SIG-M5 (cell line): Measurements from ENCODE around the gene RFX2.
"Not testable (repeated sequence)": the region's sequence is repeated elsewhere in the genome, so short reads cannot be mapped to it uniquely, and the experiment has no call there.

Experiments
- DNase-seq: peaks from one replicate; lab custom pipeline; 2025; lab: John Stamatoyannopoulos, UW

RFX2 gene

DNA sequence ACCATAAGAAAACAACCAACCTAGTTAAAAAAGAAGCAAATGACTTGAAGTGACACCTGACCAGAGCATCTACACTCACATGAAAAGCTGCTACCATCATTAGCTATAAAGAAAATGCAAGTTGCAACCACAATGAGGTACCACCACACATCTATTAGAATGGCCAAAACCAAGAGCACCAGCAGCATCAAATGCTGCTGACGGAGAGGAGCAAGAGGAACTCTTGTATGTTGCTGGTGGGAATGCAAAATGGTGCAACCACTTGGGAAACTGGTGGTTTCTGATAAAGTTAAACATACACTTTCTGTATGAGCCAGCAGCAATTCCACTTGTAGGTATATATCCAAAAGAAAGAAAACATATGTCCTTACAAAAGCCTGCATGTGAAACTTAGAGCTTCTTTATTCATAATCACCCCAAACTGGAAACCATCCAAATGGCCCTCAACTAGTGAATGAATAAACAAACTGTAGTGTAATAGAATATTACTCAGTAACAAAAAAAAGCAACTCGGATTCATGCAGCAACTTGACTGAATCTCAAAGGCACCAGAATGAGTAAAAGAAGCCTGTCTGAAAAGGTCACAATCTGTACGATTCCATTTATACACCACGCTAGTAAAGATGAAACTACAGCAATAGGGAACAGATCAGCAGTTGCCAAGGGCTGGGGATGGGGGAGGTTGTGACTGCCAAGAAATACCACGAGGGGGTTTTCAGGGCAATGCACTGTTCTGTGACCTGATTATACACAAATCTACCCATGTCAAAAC is 71.5 kb downstream of the RFX2 start:
- DNase-seq = no peak

GRCh38 chr19:6035026-6035425 is 75.3 kb downstream of the RFX2 start:
- DNase-seq = no peak

- DNase-seq = no peak
Observed at GRCh38 chr19:6034512-6034911, 75.8 kb downstream of the RFX2 start.

- no peak for DNase-seq
Observed at GRCh38 chr19:6033744-6034264, 76.5 kb downstream of the RFX2 start.

- DNase-seq = no peak
Observed at GRCh38 chr19:6032827-6033226, 77.5 kb downstream of the RFX2 start.

- no peak for DNase-seq
Observed at GRCh38 chr19:6032381-6032780, 77.9 kb downstream of the RFX2 start.

DNA sequence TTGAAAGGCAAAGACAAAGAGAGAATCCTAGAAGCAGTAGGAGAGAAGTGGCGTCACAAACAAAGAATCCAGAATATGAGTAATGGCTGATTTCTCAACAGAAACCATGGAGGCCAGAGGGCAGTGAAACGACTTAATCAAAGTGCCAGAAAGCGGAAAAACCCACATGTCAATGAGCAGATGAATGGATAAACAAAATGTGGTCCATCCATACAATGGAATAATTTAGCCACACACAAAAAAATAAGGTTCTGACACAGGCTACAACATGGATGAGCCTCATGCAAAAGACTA is 80.1 kb downstream of the RFX2 start:
- no peak for DNase-seq

GRCh38 chr19:6026390-6027227 is 83.7 kb downstream of the RFX2 start:
- no peak for DNase-seq

- not testable (repeated sequence) for DNase-seq
Observed at GRCh38 chr19:6024756-6025155, 85.5 kb downstream of the RFX2 start.

DNA sequence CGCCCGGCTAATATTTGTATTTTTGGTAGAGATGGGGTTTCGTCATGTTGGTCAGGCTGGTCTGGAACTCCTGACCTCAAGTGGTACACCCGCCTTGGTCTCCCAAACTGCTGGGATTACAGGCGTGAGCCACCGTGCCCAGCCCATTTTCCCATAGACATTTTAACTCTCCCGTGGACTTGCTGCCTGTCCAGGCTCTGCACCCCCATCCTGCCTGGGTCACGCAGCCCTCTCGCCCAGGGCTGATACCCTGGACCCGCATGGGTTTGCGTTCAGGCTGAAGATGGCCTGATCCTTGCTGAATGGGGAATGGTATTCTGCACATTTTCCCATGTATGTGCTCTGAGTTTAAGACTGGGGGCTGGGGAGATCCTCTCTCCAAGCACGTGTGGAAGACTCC is 86.4 kb downstream of the RFX2 start:
- DNase-seq = no peak

- no peak for DNase-seq
Observed at GRCh38 chr19:6023085-6023682, 87.1 kb downstream of the RFX2 start.

- no peak for DNase-seq
Observed at GRCh38 chr19:6022570-6023064, 87.7 kb downstream of the RFX2 start.

DNA sequence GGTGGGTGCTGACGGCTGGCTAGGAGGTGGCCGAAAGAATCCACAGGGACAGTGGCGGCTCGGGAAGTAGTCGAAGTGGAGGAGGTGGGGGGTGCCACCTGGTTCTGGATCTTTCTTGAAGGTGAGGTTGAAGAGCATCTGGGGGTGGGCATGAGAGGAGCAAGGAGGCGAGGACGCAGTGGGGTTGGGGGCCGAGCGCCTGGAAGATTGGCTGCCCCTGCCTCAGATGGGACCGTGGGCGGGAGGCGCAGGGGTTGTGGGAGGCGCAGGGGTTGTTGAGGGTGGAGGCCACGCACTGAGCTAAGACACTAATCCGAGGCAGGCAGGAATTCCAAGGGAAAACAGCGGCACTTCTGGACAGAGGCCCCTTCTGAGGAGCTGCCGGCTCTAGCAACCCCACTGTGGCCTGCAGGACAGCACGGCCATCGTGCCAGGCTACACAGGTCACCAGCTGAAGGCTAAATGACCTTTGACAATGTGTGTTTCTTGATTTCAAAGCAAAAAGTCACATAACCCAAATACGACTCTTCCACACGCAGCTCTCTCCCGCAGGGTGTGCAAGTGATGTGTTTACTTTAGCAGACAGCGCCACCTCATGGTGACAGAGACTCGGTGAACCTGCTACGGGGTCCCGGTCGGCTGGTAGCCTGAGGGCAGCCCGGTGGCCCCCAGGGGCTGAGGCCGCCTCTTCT is 88.3 kb downstream of the RFX2 start:
- DNase-seq = no peak

GRCh38 chr19:6020972-6021805 is 89.1 kb downstream of the RFX2 start:
- no peak for DNase-seq

DNA sequence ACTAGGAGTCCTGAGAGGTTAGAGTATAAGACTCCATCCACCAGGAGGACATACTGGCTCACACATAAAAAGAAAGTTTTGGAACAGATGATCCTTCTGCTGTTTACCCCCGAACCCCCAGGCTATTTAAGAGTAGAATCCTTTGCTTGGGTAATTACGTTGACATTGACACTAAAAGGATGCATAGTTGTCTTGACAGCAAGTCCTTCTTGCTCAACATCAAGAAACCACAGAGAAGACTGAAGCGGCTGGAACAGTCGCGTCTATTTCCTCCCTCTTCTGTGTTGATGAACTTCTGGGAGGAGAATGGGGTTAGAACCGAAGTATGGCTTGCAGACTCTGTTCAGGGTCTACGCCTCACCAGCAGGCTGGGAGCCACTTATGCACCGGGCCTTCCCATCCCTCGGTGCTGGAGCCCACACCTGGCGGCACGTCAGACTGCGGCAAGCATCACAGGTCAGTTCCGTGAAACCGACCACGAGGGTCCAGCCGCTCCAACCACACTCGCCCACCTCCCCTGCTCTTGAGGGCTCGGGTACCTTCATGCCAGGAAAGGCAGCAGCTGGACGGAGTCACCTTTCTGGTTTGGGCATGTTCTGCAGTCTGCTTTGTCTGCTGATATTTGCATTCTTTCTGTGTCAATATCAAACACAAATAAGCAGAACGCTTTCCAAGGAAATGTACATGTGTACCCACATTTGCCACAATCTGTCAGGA is 90.0 kb downstream of the RFX2 start:
- no peak for DNase-seq

DNA sequence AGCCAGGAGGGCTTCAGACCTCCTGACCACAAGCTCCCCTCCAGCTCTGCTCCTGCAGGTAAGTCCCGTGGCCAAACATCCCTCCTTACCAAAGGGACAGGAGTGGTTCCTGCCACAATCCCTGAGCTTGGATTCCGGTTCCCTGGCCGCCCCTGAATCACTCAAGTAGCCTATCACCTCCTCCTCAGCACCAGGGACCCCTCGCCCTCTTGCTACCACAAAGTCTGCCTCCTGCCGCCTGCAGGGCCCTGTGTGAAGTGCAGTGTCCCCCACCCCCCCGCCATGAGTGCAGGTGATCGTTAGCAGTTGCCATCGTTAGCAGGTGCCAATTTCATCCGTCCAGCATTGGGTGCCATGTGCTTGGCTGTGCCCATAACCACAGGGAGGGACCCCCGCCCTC is 91.5 kb downstream of the RFX2 start:
- DNase-seq = no peak

DNA sequence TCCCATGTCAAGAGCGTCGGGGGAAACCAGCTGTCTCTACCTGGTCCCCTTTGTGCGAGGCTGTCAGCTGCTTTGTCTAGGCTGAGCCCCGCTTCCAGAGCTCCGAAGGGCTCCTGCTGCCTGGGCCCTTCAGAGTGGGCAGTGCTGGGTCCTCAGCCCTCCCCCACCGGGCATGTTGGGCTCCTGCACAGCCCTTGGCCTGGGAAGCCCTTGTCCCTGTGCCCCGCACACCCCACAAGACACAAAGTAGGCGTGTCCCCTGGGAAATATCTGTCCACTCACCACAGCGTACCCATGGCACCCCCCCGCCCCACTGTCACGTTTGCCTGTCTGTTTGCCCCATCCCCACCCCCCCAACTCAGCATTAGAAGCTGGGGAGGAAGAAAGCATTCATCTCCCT is 92.7 kb downstream of the RFX2 start:
- DNase-seq = no peak

DNA sequence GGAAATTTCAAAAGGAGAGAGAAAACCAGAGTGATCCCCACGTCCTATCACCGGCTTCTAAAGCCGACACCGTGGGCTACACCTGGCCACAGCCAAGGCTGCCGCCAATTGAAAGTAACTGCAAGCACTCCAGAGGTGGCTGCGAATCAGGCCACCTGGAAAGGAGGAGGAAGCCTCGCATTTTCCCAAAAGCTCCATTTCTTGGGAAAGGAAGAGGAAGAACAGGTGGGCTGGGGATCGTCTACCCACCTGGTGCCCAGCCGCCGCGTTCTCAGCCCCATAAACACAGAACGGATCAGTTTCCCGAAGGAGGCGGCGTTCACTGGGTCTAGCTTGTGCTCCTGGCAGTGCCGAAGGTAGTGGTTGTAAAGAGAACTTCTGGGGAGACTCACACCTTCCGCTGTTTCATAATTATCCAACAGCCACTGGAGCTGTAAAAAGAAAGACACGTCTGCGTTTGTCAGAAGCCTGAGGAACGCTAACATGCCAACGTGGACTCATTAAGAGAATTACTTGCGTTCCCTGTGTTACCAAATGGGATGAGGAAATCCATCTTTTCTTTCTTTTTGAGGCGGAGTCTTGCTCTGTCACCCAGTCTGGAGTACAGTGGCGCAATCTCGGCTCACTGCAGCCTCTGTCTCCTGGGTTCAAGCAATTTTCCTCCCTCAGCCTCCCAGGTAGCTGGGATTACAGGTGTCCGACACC is 94.3 kb downstream of the RFX2 start:
- no peak for DNase-seq

DNA sequence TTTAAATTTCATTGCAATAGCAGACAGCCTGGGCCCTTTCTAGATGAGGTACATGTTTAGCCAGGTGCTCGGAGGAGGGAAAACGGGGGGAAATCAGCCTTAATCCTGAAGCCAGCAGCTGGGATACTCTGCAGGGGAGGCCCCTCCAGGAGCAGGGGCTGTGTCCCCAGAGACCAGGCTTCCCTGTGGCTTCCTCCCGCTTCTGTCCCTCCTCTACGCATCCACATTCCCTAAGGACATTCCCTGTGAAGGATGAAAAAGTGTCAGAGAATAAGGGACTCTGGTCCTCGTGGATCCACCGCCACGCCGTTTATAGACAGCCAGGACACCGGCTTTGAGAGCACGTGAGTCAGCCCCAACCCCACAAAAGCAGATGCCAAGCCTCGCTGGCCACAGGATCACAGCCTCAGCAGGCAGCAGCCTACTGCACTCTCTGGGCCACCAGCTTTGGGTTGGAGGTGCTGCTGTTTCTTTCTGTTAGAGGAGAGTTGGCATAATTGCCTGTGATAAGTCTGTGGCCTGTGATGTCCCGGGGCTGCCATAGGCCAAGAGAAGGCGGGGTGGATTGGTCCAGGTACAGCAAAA is 95.7 kb downstream of the RFX2 start:
- DNase-seq = no peak
